SK-N-DZ (cell line): ENCODE data around the gene SLC24A4.
"Not testable (repeated sequence)": the region's sequence is repeated elsewhere in the genome, so short reads cannot be mapped to it uniquely, and the experiment has no call there.

ENCODE experiments used
- DNase-seq: peaks from one replicate; pipeline ENCODE4 v3.0.0-alpha.2; 2015; ENCODE audit warnings: low spot score

SLC24A4 gene

DNA sequence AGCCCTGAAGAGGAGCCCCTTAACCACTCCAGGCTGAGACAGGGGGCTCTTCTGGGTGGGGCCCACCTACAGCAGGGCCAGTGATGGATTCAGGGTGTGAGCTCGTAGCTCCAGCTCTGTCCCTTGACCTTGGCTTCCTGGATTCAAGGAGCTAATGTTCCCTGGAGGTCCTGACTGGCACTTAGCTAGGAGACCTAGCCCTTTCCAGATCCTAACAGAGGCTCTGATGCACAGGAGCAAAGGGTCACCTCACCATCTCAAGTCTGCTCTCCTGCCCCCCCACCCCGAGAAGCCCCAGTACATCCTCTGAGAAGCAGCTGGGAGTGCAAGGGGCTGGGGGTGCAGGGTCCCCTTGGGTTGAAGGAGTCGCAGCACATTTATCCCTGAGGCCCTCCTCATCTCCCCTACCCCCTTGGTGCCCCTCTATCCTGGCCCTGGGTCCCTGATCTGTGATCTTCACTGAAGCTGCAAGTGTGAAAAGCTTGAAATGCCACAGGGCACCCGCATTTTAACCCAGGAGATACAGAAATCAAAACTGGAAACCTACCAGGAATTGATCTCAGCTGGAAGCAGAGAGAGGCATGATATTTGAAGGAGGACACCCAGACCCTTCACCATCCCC is 193.5 kb downstream of the SLC24A4 start:
- no peak for DNase-seq

DNA sequence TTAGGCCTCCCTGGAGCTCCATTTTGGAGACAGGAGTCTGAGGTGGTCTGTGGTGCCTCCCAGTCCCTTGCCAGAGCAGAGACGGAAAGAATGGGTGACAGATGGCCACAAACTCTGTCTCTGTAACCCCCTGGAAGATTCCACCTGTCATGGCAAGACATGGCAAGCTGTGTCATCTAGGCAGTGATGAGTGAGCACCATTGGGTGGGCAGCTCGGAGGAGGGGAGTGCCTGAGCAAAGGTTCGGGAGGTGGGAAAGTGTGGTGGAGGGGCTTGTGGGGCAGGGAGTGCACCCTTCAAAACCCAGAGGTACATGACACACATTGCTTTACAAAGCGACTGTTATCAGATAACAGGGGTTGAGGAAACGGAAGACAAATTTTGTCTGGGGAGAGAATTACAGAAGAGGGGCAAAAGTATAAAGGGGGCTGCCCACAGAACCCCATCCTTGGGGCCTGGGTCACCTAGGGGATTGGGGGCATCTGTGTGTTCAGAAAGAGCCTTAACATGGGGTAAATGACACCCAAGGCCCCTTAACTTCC is 194.1 kb downstream of the SLC24A4 start:
- DNase-seq, result no peak

DNA sequence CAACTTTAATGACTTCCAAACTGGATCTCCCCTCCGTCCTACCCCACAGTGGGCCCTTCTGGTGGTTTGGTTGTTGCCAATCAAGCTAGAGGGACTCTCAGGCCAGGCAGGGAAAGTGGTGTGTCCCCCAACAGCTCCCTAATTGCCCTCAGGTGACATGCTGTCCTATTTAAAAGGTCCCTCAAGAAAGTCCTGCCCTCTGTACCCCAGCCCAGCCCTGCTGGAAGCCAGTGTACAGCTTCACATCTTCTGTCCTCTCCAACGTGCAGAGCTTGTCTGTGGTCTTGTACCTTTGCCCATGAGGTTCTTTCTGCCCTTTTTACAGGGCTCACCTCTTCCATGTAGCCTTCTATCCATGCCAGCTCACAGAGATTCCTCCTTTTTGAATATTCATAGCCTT is 194.8 kb downstream of the SLC24A4 start:
- no peak for DNase-seq

GRCh38 chr14:92519246-92520101 is 196.5 kb downstream of the SLC24A4 start:
- DNase-seq, result no peak

GRCh38 chr14:92520102-92521057 is 197.4 kb downstream of the SLC24A4 start:
- no peak for DNase-seq

DNA sequence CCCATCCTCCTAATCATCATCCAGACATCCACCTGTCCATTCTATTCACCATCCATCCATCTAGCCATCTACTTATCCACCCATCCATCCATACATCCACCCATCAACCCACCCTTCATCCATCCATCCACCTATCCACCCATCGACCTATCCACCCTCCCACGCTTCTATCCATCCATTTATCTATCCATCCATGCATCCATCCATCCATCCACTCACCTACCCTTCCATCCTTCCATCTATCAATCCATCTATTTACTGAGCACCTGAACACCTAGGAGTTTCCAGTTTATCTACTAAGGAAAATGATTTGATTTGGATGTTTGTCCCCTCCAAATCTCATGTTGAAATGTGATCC is 198.1 kb downstream of the SLC24A4 start:
- no peak for DNase-seq

DNA sequence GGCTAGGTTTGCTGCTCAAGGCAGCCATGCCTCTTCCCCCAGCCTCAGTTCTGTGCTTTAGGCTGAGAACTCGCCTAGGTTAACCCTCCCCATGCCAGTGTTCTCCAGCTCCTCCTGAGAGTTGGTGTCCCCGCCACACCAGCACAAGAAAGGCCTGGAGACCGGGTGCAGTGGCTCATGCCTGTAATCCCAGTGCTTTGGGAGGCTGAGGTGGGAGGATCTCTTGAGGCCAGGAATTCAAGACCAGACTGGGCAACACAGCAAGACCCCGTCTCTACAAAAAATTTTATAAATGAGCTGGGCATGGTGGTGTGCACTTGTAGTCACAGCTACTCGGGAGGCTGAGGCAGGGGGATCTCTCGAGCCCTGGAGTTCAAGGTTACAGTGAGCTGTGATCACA is 200.8 kb downstream of the SLC24A4 start:
- no peak for DNase-seq

GRCh38 chr14:92524602-92525185 is 201.7 kb downstream of the SLC24A4 start:
- no peak for DNase-seq

GRCh38 chr14:92525322-92526095 is 202.5 kb downstream of the SLC24A4 start:
- no peak for DNase-seq

DNA sequence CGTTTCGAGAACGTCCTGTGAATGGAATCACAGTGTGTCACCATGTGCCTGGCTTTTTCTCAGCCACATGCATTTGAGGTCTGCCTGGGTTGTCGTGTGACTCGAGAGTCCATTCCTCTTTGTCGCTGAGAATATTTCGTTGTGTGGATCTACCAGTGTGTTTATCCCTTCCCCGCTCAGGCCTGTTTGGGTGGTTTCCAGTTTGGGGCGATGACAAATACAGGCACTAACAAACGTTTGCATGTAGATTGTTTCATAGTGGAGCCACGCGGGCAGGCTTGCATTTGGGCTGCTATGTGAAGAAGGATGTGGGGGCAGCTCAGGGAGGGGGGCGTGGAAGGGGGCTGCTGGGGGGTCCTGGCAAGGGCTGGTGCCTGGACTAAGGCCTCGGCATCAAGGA is 204.8 kb downstream of the SLC24A4 start:
- no peak for DNase-seq

DNA sequence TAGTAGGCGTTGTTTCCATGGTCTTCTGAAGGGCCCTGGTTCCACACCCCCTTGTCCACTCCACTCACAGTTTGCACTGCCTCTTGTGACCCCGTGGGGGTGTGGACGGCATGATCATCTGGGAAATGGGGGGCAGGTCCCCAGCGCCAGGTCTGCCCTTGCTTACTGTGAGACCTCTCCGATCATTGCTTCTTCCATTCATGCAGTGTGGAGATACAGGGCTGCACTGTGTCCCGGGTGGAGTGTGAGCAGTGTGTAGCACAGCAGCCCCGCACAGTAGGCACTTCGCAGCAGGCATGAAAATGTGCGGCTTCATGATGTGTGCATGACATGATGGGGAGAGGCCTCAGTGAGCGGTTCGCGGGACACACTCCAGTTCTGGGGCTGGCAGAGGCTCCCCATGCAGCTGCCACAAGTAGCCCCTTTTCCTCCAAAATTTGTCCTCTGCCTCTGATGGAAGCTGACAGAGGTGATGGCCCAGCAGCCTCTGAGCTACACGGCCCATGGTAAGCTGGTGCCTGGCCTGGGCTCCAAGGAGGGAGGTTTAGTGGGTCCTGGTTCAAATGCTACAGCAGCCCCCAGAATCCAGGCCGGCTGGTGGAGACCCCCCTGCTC is 205.6 kb downstream of the SLC24A4 start:
- no peak for DNase-seq

DNA sequence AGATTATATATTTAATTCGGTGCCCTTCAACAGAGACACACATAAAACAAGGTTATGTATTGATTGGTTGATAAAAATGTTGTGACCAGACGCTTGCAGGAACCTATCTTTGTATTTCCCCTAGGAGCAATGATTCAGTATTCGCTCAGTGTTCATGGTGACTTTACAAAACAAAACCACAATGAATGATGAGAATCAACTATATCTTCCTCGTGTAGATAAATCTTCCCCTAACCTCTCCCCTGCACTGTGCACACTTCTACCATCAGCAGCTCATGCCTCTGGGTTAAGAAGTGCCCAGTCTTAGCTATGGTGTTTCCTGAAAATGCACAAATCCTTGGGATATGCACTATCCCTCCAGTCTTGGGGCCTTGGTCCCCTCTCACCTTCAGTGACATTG is 206.9 kb downstream of the SLC24A4 start:
- DNase-seq, result no peak

GRCh38 chr14:92531106-92531873 is 208.3 kb downstream of the SLC24A4 start:
- DNase-seq, result no peak

- DNase-seq, result no peak
These were observed 209.7 kb downstream of the SLC24A4 start for GRCh38 chr14:92532490-92533163.

DNA sequence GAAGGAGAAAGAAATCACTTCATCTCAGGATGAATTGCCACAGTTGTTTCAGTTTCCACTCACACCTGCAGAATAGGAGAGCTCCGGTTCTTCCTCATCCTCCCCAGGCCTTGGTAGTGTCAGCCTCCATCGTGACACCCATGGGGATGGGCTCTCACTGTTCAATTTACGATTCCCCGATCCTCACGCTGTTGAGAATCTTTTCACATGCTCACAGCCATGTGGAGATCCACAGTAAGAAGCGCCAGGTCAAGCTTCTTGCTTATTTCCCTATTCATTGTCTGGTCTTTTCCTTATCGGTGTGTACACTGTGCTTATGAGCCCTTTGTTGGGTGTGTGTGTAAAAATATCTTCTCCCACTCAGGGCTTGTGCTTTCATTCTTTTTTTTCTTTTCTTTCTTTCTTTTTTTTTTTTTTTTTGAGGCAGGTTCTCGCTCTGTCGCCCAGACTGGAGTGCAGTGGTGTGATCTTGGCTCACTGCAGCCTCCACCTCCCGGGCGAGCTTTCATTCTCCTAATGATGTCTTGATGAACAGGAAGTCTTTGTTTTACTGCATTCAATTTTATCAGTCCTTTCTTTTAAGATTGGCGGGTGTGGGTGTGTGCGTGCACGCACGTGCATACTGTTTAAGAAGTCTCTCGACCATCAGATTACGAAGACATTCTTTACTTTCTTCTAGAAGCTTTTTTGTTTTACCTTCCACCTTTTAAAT is 212.1 kb downstream of the SLC24A4 start:
- DNase-seq, result no peak

- not testable (repeated sequence) for DNase-seq
These were observed 213.3 kb downstream of the SLC24A4 start for GRCh38 chr14:92536231-92536630.

DNA sequence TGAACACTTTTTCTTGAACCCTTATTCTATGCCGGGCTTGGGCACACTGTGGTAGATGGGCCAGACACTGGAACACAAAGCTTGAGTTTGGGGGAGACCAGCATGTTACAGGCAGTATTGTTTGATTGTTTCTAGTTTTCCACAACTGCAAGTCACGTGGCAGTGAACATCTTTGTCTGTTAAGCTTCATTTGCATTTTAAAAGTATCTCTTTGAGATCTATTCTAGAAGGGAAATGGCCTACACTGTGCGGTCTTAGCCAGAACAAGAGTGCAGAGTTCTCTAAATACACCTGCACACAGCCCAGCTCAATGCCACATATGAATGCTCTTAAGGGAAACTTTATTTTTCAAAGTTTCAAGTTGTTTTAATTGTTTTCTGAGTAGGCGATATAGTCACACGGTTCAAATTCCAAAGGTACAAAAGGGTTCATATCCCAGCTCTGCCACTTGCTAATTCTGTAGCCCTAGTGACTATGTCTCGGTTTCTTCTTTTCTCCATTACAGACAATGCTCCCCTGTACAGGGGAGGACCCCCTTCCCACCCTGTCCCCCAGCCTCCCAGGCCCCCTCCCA is 215.5 kb downstream of the SLC24A4 start:
- DNase-seq, result no peak

- no peak for DNase-seq
These were observed 216.5 kb downstream of the SLC24A4 start for GRCh38 chr14:92539419-92539818.
